ENCODE results near the gene DLX6. TPM values are rescaled to one million over a fixed set of nuclear protein-coding genes. Genes with fewer than 3 reads are reported as not detected.

DLX6 gene
- total and polyA plus RNA-seq, 2 of the 8 experiments (the other 6 are each of a cell fraction or from before 2014, with no cell fraction given): not detected

DNA sequence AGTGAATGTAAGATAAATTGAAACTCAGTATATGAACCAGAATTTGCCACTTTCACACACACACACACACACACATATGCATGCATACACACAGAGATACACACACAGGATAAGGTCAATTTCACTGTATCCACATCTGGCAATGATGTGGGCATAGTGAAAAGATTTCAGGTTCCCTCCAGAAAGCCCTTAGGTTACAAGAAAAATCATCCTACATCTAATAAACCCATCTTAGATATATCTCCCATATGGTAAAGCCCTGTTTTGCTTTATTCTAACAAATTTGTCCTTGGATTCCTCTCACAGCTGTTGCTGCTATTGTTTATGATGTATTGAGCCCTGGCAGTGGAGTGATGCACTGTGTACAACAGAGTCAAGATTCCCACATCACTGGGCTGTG is 27.9 kb upstream of the DLX6 start:
- Histone ChIP-seq H4K8ac (ENCODE audit: extremely low read depth, insufficient read depth, low read length) (no peak overlapping the region), H3K4me3 (ENCODE audit: extremely low read depth in 1 of 4, insufficient read depth in 2 of 4, low read depth in 3 of 4, low read length in 4 of 4) (no peak overlapping the region), H3K27ac (ENCODE audit: low read depth, low read length) (no peak overlapping the region), H3K79me2 (ENCODE audit: control insufficient read depth in 1 of 2, insufficient read depth in 2 of 2, low read length in 2 of 2) (no peaks in the 10 kb centered on the region), H3K27me3 (replicated peaks in 1 of 4; ENCODE audit: control insufficient read depth in 3 of 4, extremely low read depth in 1 of 4, insufficient read depth in 3 of 4, low read length in 3 of 4) (peaks cover 0 to 1% (median 0%) of the 10 kb centered on the region in 4 experiments; a peak in 1 of 7 replicates), H2BK20ac (ENCODE audit: low read length) (no peak overlapping the region), H3K4ac (replicated peaks; ENCODE audit: insufficient read length, low read depth, low read length) (no peak overlapping the region), H3K56ac (replicated peaks; ENCODE audit: insufficient read length, low read depth, low read length) (no peak overlapping the region), H3K4me2 (ENCODE audit: insufficient read depth in 1 of 2, low read depth in 2 of 2, low read length in 2 of 2) (no peak overlapping the region), H2AFZ (ENCODE audit: low read length) (no peak overlapping the region), H4K91ac (replicated peaks; ENCODE audit: insufficient read length, low read length) (no peak overlapping the region), H3K9ac (replicated peaks in 1 of 4; ENCODE audit: extremely low read depth in 1 of 4, low read depth in 3 of 4, low read length in 3 of 4) (no peak overlapping the region), H3K79me1 (ENCODE audit: low read depth, low read length) (no peaks in the 10 kb centered on the region), H2BK120ac (replicated peaks; ENCODE audit: low read depth, low read length) (no peak overlapping the region), H2BK12ac (ENCODE audit: low read depth, low read length) (no peak overlapping the region), H3K14ac (ENCODE audit: insufficient read length) (no peak overlapping the region), H3K18ac (ENCODE audit: extremely low read depth, low read length) (no peak overlapping the region), H2BK5ac (ENCODE audit: low read depth, low read length) (no peak overlapping the region), H2BK15ac (ENCODE audit: low read length) (no peak overlapping the region), H3K23ac (ENCODE audit: insufficient read length) (no peak overlapping the region), H2AK5ac (ENCODE audit: low read depth, low read length) (no peak overlapping the region), H3K9me3 (ENCODE audit: insufficient read depth in 2 of 2, low read depth in 1 of 2, low read length in 1 of 2) (no peaks in the 10 kb centered on the region), H4K5ac (ENCODE audit: insufficient read length, low read depth, low read length) (no peak overlapping the region), H3K23me2 (ENCODE audit: low read depth, low read length) (peaks cover 1% of the 10 kb centered on the region; the same call in 1 of the 2 replicates), H3K36me3 (ENCODE audit: control insufficient read depth in 2 of 4, insufficient read depth in 4 of 4, low read length in 3 of 4) (no peaks in the 10 kb centered on the region), H3K4me1 (replicated peaks in 1 of 4; ENCODE audit: control insufficient read depth in 3 of 4, insufficient read depth in 4 of 4, low read length in 3 of 4) (no peaks in the 10 kb centered on the region), H4K20me1 (replicated peaks in 1 of 2; ENCODE audit: control insufficient read depth in 1 of 2, insufficient read depth in 2 of 2, low read length in 2 of 2) (no peaks in the 10 kb centered on the region)
- TF ChIP-seq RAD21 (IDR thresholded peaks at IDR 0.05 in 1 of 2, conservative IDR thresholded peaks at IDR 0.05 in 1 of 2; ENCODE audit: low read depth in 2 of 2, low read length in 2 of 2): no peak
- no peak for TF ChIP-seq SIN3A (conservative IDR thresholded peaks at IDR 0.05 in 1 of 2, IDR thresholded peaks at IDR 0.05 in 1 of 2; ENCODE audit: low read depth in 1 of 2, low read length in 2 of 2)
- no peak for TF ChIP-seq TCF12 (IDR thresholded peaks at IDR 0.05; ENCODE audit: low read depth, low read length)
- FAIRE-seq (no peak), DNase-seq (ENCODE audit: low read depth in 1 of 2, low spot score in 2 of 2) (no peak)
- CTCF ChIA-PET (ENCODE audit: partially characterized antibody): no interaction called here
- POLR2A ChIA-PET (ENCODE audit: partially characterized antibody): no interaction called here
